Osteoblast (primary cell): ENCODE results near the gene SHISAL1. TPM values are rescaled to one million over a fixed set of nuclear protein-coding genes. Genes with fewer than 3 reads are reported as not detected.

Experiments
- DNase-seq: peaks from one replicate; pipeline ENCODE4 v3.0.0; 2011; ENCODE audit warnings: low spot score, mixed read lengths; ENCODE audit not compliant: insufficient read length; ENCODE audit errors: missing footprints
- H2AFZ ChIP-seq: 2 replicates; pipeline ENCODE4 v1.6.0; 2011; ENCODE audit warnings: mild to moderate bottlenecking, low read length
- H3K27ac ChIP-seq: 2 replicates; pipeline ENCODE4 v1.5.1; 2011; ENCODE audit warnings: mild to moderate bottlenecking, low read depth, low read length, moderate library complexity
- H3K27me3 ChIP-seq: 2 replicates; pipeline ENCODE4 v1.6.0; 2012; ENCODE audit warnings: mild to moderate bottlenecking, control low read depth, inconsistent platforms, low read length, moderate library complexity; ENCODE audit not compliant: insufficient read depth
- H3K36me3 ChIP-seq: 2 replicates; pipeline ENCODE4 v1.5.1; 2011; ENCODE audit warnings: mild to moderate bottlenecking, low read length, control low read depth, moderate library complexity; ENCODE audit not compliant: insufficient read depth
- H3K4me1 ChIP-seq: 2 replicates; pipeline ENCODE4 v1.5.1; 2011; ENCODE audit warnings: mild to moderate bottlenecking, low read length, control low read depth, moderate library complexity; ENCODE audit not compliant: insufficient read depth
- H3K4me2 ChIP-seq: 2 replicates; pipeline ENCODE4 v1.6.0; 2011; ENCODE audit warnings: mild to moderate bottlenecking, low read length; ENCODE audit not compliant: insufficient read depth
- H3K4me3 ChIP-seq: fragments of 200-600 bp; sonication (generic); 3 replicates; pipeline ENCODE4 v1.5.1; 2012; ENCODE audit warnings: mild to moderate bottlenecking, low read length, inconsistent platforms; ENCODE audit not compliant: insufficient read depth
- H3K79me2 ChIP-seq: 2 replicates; pipeline ENCODE4 v1.6.0; 2012; ENCODE audit warnings: mild to moderate bottlenecking, low read length, control low read depth, inconsistent platforms; ENCODE audit not compliant: insufficient read depth
- H3K9me3 ChIP-seq: 2 replicates; pipeline ENCODE4 v1.5.1; 2011; ENCODE audit warnings: low read depth, low read length, control low read depth
- H4K20me1 ChIP-seq: 2 replicates; pipeline ENCODE4 v1.6.0; 2012; ENCODE audit warnings: mild to moderate bottlenecking, low read length, control low read depth; ENCODE audit not compliant: insufficient read depth
- total RNA-seq: library from RNA; depleted of rRNA; stranded (reverse); fragments of >200 nt; gene quantifications from 2 replicates; pipeline ENCODE4 v1.2.3, GENCODE V29; 2012
- TF ChIP-seq, protein P1 (sequence below): IDR thresholded peaks from 2 replicates; pipeline ENCODE4 v1.5.1; 2011; ENCODE audit warnings: mild to moderate bottlenecking, low read depth, low read length, moderate library complexity; ENCODE audit errors: extremely low read depth

The SHISAL1 gene
- 52.5 and 57.2 TPM in 2 replicates for total RNA-seq

GRCh38 chr22:44312766-44313165, at the start of gene SHISAL1:
Gene SHISAL1, minus strand, starts transcription at chr22:44312951. Its CDS starts 12,006 bp downstream, at chr22:44300945.
- peaks cover 40% of the 10 kb centered on the region for H3K79me2 ChIP-seq
- H2AFZ ChIP-seq, result peak within 1 kb of the TSS; percentile 67
- peaks cover 33% of the 10 kb centered on the region for H3K4me1 ChIP-seq
- H3K9me3 ChIP-seq, result no peaks in the 10 kb centered on the region
- peak; percentile 94 for DNase-seq
- H3K27ac ChIP-seq, result peak within 1 kb of the TSS; percentile 97
- H4K20me1 ChIP-seq, result no peaks in the 10 kb centered on the region
- peak within 1 kb of the TSS; percentile 44 for H3K4me3 ChIP-seq
- TF ChIP-seq, protein P1, sequence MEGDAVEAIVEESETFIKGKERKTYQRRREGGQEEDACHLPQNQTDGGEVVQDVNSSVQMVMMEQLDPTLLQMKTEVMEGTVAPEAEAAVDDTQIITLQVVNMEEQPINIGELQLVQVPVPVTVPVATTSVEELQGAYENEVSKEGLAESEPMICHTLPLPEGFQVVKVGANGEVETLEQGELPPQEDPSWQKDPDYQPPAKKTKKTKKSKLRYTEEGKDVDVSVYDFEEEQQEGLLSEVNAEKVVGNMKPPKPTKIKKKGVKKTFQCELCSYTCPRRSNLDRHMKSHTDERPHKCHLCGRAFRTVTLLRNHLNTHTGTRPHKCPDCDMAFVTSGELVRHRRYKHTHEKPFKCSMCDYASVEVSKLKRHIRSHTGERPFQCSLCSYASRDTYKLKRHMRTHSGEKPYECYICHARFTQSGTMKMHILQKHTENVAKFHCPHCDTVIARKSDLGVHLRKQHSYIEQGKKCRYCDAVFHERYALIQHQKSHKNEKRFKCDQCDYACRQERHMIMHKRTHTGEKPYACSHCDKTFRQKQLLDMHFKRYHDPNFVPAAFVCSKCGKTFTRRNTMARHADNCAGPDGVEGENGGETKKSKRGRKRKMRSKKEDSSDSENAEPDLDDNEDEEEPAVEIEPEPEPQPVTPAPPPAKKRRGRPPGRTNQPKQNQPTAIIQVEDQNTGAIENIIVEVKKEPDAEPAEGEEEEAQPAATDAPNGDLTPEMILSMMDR, result no peak
- H3K36me3 ChIP-seq, result no peaks in the 10 kb centered on the region
- H3K27me3 ChIP-seq, result no peaks in the 10 kb centered on the region
- peak within 1 kb of the TSS; percentile 83 for H3K4me2 ChIP-seq

GRCh38 chr22:44361391-44362126, 48.8 kb upstream of the SHISAL1 start:
- Histone ChIP-seq H3K4me3 (no peak overlapping the region), H2AFZ (no peak overlapping the region), H3K27me3 (no peaks in the 10 kb centered on the region), H3K4me2 (peak overlapping the region; percentile 37), H3K4me1 (peaks cover 46% of the 10 kb centered on the region), H3K36me3 (no peaks in the 10 kb centered on the region), H3K27ac (peak overlapping the region; percentile 91), H3K9me3 (no peaks in the 10 kb centered on the region), H3K79me2 (no peaks in the 10 kb centered on the region), H4K20me1 (no peaks in the 10 kb centered on the region)
- TF ChIP-seq, protein P1, result no peak
- DNase-seq, result peak; percentile 83

GRCh38 chr22:44360668-44361381, 48.1 kb upstream of the SHISAL1 start:
- Histone ChIP-seq H3K9me3 (no peaks in the 10 kb centered on the region), H3K27me3 (no peaks in the 10 kb centered on the region), H2AFZ (peak overlapping the region; percentile 23), H3K4me1 (peaks cover 46% of the 10 kb centered on the region), H3K4me2 (peak overlapping the region; percentile 37), H3K79me2 (no peaks in the 10 kb centered on the region), H3K4me3 (peak overlapping the region; percentile 26), H3K36me3 (no peaks in the 10 kb centered on the region), H4K20me1 (no peaks in the 10 kb centered on the region), H3K27ac (peak overlapping the region; percentile 91)
- DNase-seq, result peak; percentile 97
- TF ChIP-seq, protein P1, result peak; percentile 55

DNA sequence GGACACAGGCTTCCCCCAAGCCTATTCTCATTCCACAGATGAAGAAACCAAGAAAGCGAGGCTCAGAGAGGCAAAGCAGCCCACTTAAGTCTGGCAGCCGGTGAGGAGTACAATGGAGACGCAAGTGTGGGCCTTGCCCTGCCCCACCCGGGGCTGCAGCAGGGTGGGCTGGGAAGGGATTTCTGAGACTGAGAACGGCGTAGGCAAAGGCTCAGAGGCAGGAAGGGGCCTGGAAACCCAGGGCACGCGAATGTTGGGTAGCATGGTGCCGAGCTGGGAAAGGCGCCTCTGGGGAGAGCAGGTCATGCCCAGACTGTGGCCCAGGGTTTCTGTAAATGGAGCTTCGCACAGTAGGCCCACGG, 47.5 kb upstream of the SHISAL1 start:
- Histone ChIP-seq H2AFZ (peak overlapping the region; percentile 23), H3K4me1 (peaks cover 46% of the 10 kb centered on the region), H3K27ac (peak overlapping the region; percentile 91)

More for the DNA sequence above, 47.5 kb upstream of the SHISAL1 start:
- no peaks in the 10 kb centered on the region for H4K20me1 ChIP-seq
- H3K27me3 ChIP-seq, result no peaks in the 10 kb centered on the region
- TF ChIP-seq, protein P1, result no peak
- peak overlapping the region; percentile 37 for H3K4me2 ChIP-seq
- no peaks in the 10 kb centered on the region for H3K9me3 ChIP-seq
- H3K79me2 ChIP-seq, result no peaks in the 10 kb centered on the region
- no peaks in the 10 kb centered on the region for H3K36me3 ChIP-seq
- peak overlapping the region; percentile 26 for H3K4me3 ChIP-seq
- peak; percentile 72 for DNase-seq
